Gastrocnemius medialis (tissue), 4 donors: ENCODE data around the gene ZBTB20.

Experiments used
- POLR2A ChIP-seq, 2 donors: fragments of 450-650 bp; IDR thresholded peaks; one replicate each; pipeline ENCODE4 v1.6.1; 2017; ENCODE audit warnings: antibody characterized with exemption in 2 of 2, mild to moderate bottlenecking in 2 of 2, moderate library complexity in 2 of 2
- TF ChIP-seq, protein P1 (sequence below), 5 experiments: fragments of 450-650 bp in 3 of 5; fragments of 200-600 bp in 2 of 5; sonication (generic) in 2 of 5; IDR thresholded peaks in 4 of 5; conservative IDR thresholded peaks in 1 of 5; 1 replicate in 4 of 5; 2 replicates in 1 of 5; pipeline ENCODE4 v1.5.1; 2016 to 2019; ENCODE audit warnings: antibody characterized with exemption in 5 of 5, mild to moderate bottlenecking in 3 of 5, moderate library complexity in 3 of 5

DNA sequence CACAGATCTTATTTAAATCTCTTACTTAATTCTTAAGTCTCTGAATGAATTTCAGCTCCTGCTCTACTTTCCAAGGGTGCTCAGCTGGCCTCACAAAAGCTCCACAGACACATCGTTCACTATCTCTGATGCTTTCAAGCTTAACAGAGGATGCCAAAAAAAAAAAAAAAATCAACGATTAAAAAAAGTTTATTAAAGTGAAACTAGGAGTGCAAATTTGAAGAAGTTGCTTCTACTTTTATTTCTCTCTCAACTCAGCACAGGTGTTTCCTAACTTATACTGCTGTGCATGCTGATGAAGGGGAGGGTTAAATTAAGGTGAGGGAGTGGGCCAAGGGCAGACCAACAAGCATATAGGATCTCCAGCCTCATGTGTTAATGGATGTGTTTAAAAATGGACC, 696.0 kb downstream of the ZBTB20 start:
- TF ChIP-seq, protein P1, sequence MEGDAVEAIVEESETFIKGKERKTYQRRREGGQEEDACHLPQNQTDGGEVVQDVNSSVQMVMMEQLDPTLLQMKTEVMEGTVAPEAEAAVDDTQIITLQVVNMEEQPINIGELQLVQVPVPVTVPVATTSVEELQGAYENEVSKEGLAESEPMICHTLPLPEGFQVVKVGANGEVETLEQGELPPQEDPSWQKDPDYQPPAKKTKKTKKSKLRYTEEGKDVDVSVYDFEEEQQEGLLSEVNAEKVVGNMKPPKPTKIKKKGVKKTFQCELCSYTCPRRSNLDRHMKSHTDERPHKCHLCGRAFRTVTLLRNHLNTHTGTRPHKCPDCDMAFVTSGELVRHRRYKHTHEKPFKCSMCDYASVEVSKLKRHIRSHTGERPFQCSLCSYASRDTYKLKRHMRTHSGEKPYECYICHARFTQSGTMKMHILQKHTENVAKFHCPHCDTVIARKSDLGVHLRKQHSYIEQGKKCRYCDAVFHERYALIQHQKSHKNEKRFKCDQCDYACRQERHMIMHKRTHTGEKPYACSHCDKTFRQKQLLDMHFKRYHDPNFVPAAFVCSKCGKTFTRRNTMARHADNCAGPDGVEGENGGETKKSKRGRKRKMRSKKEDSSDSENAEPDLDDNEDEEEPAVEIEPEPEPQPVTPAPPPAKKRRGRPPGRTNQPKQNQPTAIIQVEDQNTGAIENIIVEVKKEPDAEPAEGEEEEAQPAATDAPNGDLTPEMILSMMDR (IDR thresholded peaks at IDR 0.05 in 4 of 5, conservative IDR thresholded peaks at IDR 0.05 in 1 of 5) = no peak
- TF ChIP-seq POLR2A (IDR thresholded peaks at IDR 0.05) = no peak
